H9 (cell line): Measurements from ENCODE around the gene ANKRD13B. TPM values are rescaled to one million over a fixed set of nuclear protein-coding genes. Genes with fewer than 3 reads are reported as not detected.

ENCODE experiments used
- DNase-seq: peaks from one replicate; pipeline ENCODE4 v3.0.0-alpha.2; 2017
- H2AFZ ChIP-seq: one replicate; pipeline ENCODE4 v1.6.1; 2013; ENCODE audit warnings: mild to moderate bottlenecking, low read length, control low read depth, moderate library complexity
- H2AK5ac ChIP-seq: 2 replicates; pipeline ENCODE4 v1.6.1; 2013; ENCODE audit warnings: low read length, control low read depth, mixed read lengths; ENCODE audit not compliant: insufficient read length
- H2BK120ac ChIP-seq: one replicate; pipeline ENCODE4 v1.6.1; 2013; ENCODE audit warnings: low read depth, mild to moderate bottlenecking, low read length, control low read depth, inconsistent platforms; ENCODE audit not compliant: poor library complexity, severe bottlenecking
- H2BK12ac ChIP-seq: 2 replicates; pipeline ENCODE4 v1.6.1; 2013; ENCODE audit warnings: low read length, control low read depth, mixed read lengths, low read depth; ENCODE audit not compliant: insufficient read length
- H2BK15ac ChIP-seq: 2 replicates; pipeline ENCODE4 v1.6.1; 2013; ENCODE audit warnings: low read depth, low read length, control low read depth
- H2BK20ac ChIP-seq: one replicate; pipeline ENCODE4 v1.6.1; 2013; ENCODE audit warnings: low read depth, mild to moderate bottlenecking, low read length, control low read depth, inconsistent platforms; ENCODE audit not compliant: poor library complexity, severe bottlenecking
- H2BK5ac ChIP-seq: 2 replicates; pipeline ENCODE4 v1.6.1; 2013; ENCODE audit warnings: low read length, control low read depth, mixed read lengths; ENCODE audit not compliant: insufficient read length
- H3K14ac ChIP-seq: 2 replicates; pipeline ENCODE4 v1.6.1; 2013; ENCODE audit warnings: low read length, control low read depth; ENCODE audit not compliant: insufficient read depth
- H3K18ac ChIP-seq: 2 replicates; pipeline ENCODE4 v1.6.1; 2013; ENCODE audit warnings: low read depth, mild to moderate bottlenecking, mixed read lengths, low read length, control low read depth; ENCODE audit not compliant: insufficient read length
- H3K23ac ChIP-seq: 2 replicates; pipeline ENCODE4 v1.6.1; 2013; ENCODE audit warnings: low read length, control low read depth, mixed read lengths, low read depth; ENCODE audit not compliant: insufficient read length
- H3K23me2 ChIP-seq: 2 replicates; pipeline ENCODE4 v1.6.1; 2013; ENCODE audit warnings: low read depth, mild to moderate bottlenecking, mixed read lengths, low read length, control low read depth; ENCODE audit not compliant: insufficient read length, poor library complexity, severe bottlenecking
- H3K27ac ChIP-seq: 2 replicates; pipeline ENCODE4 v1.5.1; 2013; ENCODE audit warnings: low read length, control low read depth, mixed read lengths, low read depth; ENCODE audit not compliant: insufficient read length
- H3K27me3 ChIP-seq: 2 replicates; pipeline ENCODE4 v1.6.1; 2013; ENCODE audit warnings: low read length, control low read depth, inconsistent platforms; ENCODE audit not compliant: insufficient read depth
- H3K4ac ChIP-seq: 2 replicates; pipeline ENCODE4 v1.6.1; 2013; ENCODE audit warnings: low read depth, mild to moderate bottlenecking, control low read depth, inconsistent platforms, low read length, moderate library complexity
- H3K4me1 ChIP-seq: 2 replicates; pipeline ENCODE4 v1.6.1; 2013; ENCODE audit warnings: low read length, control low read depth, inconsistent platforms; ENCODE audit not compliant: insufficient read depth
- H3K4me2 ChIP-seq: 2 replicates; pipeline ENCODE4 v1.6.1; 2013; ENCODE audit warnings: low read length, control low read depth, mixed read lengths; ENCODE audit not compliant: insufficient read length, insufficient read depth
- H3K56ac ChIP-seq: 2 replicates; pipeline ENCODE4 v1.6.1; 2013; ENCODE audit warnings: low read depth, mild to moderate bottlenecking, mixed read lengths, low read length, control low read depth; ENCODE audit not compliant: insufficient read length
- H3K79me1 ChIP-seq: 2 replicates; pipeline ENCODE4 v1.6.1; 2013; ENCODE audit warnings: low read depth, mild to moderate bottlenecking, moderate library complexity, low read length, control low read depth, inconsistent platforms; ENCODE audit not compliant: insufficient read depth, poor library complexity, severe bottlenecking
- H3K79me2 ChIP-seq: 2 replicates; pipeline ENCODE4 v1.6.1; 2013; ENCODE audit warnings: low read length, control low read depth, inconsistent platforms; ENCODE audit not compliant: insufficient read depth
- H3K9ac ChIP-seq: 2 replicates; pipeline ENCODE4 v1.6.1; 2013; ENCODE audit warnings: low read length, control low read depth, mixed read lengths; ENCODE audit not compliant: insufficient read length; ENCODE audit errors: extremely low read depth
- H3K9me3 ChIP-seq: one replicate; pipeline ENCODE4 v1.6.1; 2013; ENCODE audit warnings: low read depth, low read length, inconsistent platforms; ENCODE audit not compliant: control insufficient read depth
- H3T11ph ChIP-seq: one replicate; pipeline ENCODE4 v1.6.1; 2013; ENCODE audit warnings: mild to moderate bottlenecking, low read length, control low read depth, inconsistent platforms
- H4K20me1 ChIP-seq: one replicate; pipeline ENCODE4 v1.6.1; 2013; ENCODE audit not compliant: control insufficient read depth, insufficient read length, insufficient read depth
- H4K5ac ChIP-seq: 2 replicates; pipeline ENCODE4 v1.6.1; 2013; ENCODE audit warnings: low read depth, mild to moderate bottlenecking, mixed read lengths, low read length, control low read depth; ENCODE audit not compliant: insufficient read length
- H4K8ac ChIP-seq: replicated peaks from 2 replicates; pipeline ENCODE4 v1.6.1; 2013; ENCODE audit warnings: low read length, control low read depth, mixed read lengths, low read depth; ENCODE audit not compliant: insufficient read length
- H4K91ac ChIP-seq: 2 replicates; pipeline ENCODE4 v1.6.1; 2013; ENCODE audit warnings: low read depth, mild to moderate bottlenecking, moderate library complexity, mixed read lengths, low read length, control low read depth; ENCODE audit not compliant: insufficient read length
- H3K27ac Mint-ChIP-seq, 3 experiments: 2 replicates in 2 of 3; 3 replicates in 1 of 3; pipeline ENCODE4 v1.8.0; 2020 to 2021; ENCODE audit warnings: mixed read lengths in 3 of 3, mild to moderate bottlenecking in 1 of 3, moderate library complexity in 1 of 3
- H3K27me3 Mint-ChIP-seq: 2 replicates; pipeline ENCODE4 v1.8.0; 2021; ENCODE audit warnings: low read depth, mild to moderate bottlenecking, moderate library complexity, mixed read lengths
- H3K36me3 Mint-ChIP-seq, 3 experiments: 2 replicates in 2 of 3; 3 replicates in 1 of 3; pipeline ENCODE4 v1.8.0; 2020 to 2021; ENCODE audit warnings: low read depth in 3 of 3, mixed read lengths in 3 of 3; ENCODE audit not compliant: insufficient read depth in 1 of 3
- H3K4me1 Mint-ChIP-seq, 2 experiments: 2 replicates each; pipeline ENCODE4 v1.8.0; 2020; ENCODE audit warnings: mixed read lengths in 2 of 2
- H3K4me3 Mint-ChIP-seq, 2 experiments: 2 replicates in 1 of 2; 3 replicates in 1 of 2; pipeline ENCODE4 v1.8.0; 2020 to 2021; ENCODE audit warnings: mild to moderate bottlenecking in 2 of 2, mixed read lengths in 2 of 2, moderate library complexity in 1 of 2
- H3K9me3 Mint-ChIP-seq, 2 experiments: 2 replicates in 1 of 2; 3 replicates in 1 of 2; pipeline ENCODE4 v1.8.0; 2020; ENCODE audit warnings: mild to moderate bottlenecking in 2 of 2, mixed read lengths in 2 of 2, moderate library complexity in 1 of 2
- CTCF ChIP-seq: fragments of 200-600 bp; sonication (generic); conservative IDR thresholded peaks from 3 replicates; pipeline ENCODE4 v1.8.0; 2021; ENCODE audit warnings: antibody characterized with exemption, mild to moderate bottlenecking
- WGBS: extraction: QIAGEN DNeasy Blood & Tissue Kit; methylation state at CpG from one replicate; pipeline ENCODE4 v1.1.7; 2013; ENCODE audit warnings: missing lambda C conversion rate, low lambda C conversion rate, mixed read lengths; ENCODE audit not compliant: insufficient read length; ENCODE audit errors: extremely low coverage; 5-methylcytosine and 5-hydroxymethylcytosine counted together
- total RNA-seq: library from RNA; stranded (reverse); gene quantifications from 2 replicates; pipeline ENCODE4 v1.2.1, GENCODE V29; 2021

Gene ANKRD13B
- total RNA-seq, 1 experiment from 2014 or later: 24.2 TPM

GRCh38 chr17:29617481-29618271, 24.7 kb downstream of the ANKRD13B start:
- Histone ChIP-seq H3K18ac (no peak overlapping the region), H3K23ac (no peak overlapping the region), H2BK20ac (no peak overlapping the region), H3K27ac (no peak overlapping the region), H3K4ac (no peak overlapping the region), H2BK12ac (no peak overlapping the region), H3K56ac (no peak overlapping the region), H3K4me2 (peak overlapping the region; percentile 26), H3K23me2 (peaks cover 13% of the 10 kb centered on the region), H3K4me1 (peaks cover 3% of the 10 kb centered on the region; the same call in 1 of the 2 replicates), H4K91ac (no peak overlapping the region), H2BK5ac (no peak overlapping the region), H3K14ac (no peak overlapping the region), H4K8ac (no peak overlapping the region), H4K20me1 (no peaks in the 10 kb centered on the region), H2AFZ (no peak overlapping the region), H3K27me3 (peaks cover 11% of the 10 kb centered on the region), H3K79me2 (no peaks in the 10 kb centered on the region), H3K9me3 (no peaks in the 10 kb centered on the region), H3T11ph (no peak overlapping the region), H4K5ac (no peak overlapping the region), H2BK120ac (no peak overlapping the region), H3K9ac (no peak overlapping the region), H2AK5ac (no peak overlapping the region), H3K79me1 (no peaks in the 10 kb centered on the region), H2BK15ac (no peak overlapping the region)
- Mint-ChIP-seq H3K36me3 (peaks cover 0 to 3% (median 0%) of the 10 kb centered on the region in 3 experiments; a peak in 2 of 7 replicates), H3K27me3 (peaks cover 83% of the 10 kb centered on the region), H3K9me3 (no peaks in the 10 kb centered on the region), H3K4me1 (peaks cover 37 to 72% of the 10 kb centered on the region in 2 experiments), H3K27ac (no peak overlapping the region), H3K4me3 (peak overlapping the region; percentile 40 to 86)
- peak; percentile 88 for TF ChIP-seq CTCF
- WGBS: no CpG with 5 or more reads among the region's 68 CpGs
- DNase-seq: peak; percentile 91
